ENCODE results near the gene C1QTNF5.
"Not testable (repeated sequence)": the region's sequence is repeated elsewhere in the genome, so short reads cannot be mapped to it uniquely, and the experiment has no call there.

The C1QTNF5 gene, protein sequence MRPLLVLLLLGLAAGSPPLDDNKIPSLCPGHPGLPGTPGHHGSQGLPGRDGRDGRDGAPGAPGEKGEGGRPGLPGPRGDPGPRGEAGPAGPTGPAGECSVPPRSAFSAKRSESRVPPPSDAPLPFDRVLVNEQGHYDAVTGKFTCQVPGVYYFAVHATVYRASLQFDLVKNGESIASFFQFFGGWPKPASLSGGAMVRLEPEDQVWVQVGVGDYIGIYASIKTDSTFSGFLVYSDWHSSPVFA

DNA sequence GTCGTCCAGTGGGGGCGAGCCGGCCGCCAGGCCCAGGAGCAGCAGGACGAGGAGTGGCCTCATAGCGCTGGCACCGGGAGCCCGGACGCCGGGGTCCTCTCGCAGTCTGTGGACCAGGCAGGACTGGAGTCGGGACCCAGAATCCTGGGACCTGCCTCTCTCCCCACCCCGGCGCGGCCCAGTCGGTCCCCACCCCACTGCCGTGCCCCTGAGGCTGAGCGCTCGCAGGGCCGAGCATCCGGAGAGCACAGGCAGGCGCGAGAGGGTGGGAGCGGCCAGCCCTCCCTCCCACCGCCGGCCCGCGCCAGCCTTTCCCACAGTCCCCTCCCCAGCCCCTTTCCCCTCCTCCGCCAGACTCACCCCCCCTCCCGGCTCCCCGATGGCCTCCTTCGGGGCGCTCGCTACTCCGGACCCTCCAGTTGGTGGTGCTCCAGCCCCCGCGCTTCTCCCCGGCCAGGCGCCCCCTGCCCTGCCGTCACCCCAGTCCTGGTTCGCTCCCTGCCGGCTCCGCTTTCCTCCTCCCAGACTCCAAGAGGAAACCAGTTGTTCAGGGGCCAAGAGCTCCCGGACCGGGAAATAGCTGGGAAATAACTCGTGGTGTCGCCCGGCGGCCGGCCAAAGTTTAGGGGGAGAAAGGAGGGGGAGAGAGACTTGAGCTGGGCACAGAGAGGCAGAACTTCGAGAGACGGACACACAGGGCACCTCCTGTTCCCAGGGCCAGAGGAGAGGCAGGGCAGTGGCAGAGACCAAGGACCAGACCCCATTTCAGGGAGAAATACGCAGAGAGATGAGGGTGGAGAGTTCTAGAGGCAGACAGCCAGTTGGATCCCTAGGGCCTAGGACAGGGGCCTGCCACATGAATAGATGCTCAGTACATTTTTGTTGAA, at the start of gene C1QTNF5:
C1QTNF5 (minus strand) TSS at position 549 of the 887 bp plus-strand sequence; CDS start at position 63, 486 bp downstream.
- DNase-seq = peak; percentile 94

DNA sequence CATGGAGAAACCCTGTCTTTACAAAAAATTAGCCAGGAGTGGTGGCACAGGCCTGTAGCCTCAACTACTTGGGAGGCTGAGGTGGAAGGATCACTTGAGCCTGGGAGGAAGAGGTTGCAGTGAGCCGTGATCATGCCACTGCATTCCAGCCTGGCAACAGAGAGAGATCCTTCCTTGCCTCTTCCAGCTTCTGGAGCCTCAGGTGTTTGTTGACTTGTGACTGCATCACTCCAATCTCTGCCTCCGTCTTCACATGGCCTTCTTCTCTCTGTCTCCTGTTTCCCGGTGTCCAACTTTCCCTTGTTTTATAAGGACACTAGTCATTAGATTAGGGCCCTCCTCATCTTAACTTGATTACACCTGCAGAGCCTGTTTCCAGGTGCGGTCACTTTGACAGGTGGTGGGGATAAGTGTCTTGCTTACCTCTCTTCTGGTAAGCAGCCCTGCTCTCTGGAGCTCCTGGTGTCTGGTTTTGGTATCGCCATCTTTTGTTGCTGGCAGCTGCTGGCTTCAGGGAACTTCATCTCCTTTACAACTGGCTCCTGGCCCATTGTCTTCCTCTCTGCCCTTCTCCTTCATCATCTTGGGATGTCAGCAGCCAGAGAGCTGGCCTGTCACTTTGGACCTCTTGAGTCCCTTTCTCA, 49.0 kb upstream of the C1QTNF5 start:
- no peak for DNase-seq

DNA sequence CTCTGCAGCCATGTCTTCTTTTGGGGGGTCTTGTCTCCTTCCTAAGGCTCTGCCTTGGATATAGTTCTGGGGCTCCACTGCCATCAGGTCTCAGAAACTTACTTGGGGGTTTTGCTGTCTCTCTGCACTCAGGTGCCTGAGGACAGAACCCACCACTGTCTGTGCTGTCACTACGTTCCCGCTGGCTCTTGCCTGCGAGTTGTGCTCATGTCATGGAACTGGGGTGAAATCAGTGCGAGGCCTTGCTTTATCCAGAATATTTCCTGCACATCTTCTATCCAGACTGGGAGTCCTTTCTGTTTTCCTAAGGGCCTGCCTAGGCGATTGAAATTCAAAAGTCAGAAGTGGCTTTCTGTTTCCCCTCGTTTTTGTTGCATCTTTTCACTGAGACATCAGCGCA, 47.4 kb upstream of the C1QTNF5 start:
- DNase-seq = no peak

DNA sequence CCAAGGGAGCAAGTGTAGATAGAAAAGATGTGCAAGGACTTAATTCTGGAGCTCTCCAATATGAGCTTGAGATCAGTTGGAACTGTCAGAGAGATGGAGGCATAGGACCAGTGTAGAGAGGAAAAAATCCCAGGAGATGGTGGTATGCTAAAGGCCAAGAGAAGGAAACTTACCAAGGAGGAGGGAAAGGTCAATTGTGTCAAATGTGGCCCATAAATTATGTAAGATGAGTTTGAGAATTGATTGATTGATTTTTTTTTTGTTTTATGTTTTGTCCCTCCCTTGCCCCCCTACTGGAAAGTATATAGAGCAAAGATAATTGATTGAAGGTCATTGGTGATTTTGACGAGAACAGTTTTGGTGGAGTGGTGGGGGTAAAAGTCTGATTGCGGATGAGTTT, 43.6 kb upstream of the C1QTNF5 start:
- no peak for DNase-seq

DNA sequence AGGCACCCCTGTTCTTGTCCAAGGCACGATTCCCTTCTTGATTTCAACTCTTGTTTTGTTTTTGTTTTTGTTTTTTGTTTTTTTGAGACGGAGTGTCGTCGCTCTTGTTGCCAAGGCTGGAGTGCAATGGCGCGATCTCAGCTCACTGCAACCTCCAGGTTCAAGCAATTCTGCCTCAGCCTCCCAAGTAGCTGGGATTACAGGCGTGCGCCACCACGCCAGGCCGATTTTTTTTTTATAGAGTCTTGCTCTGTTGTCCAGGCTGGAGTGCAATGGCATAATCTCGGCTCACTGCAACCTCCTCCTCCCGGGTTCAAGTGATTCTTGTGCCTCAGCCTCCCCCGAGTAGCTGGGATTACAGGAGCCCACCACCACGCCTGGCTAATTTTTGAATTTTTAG, 41.8 kb upstream of the C1QTNF5 start:
- DNase-seq = not testable (repeated sequence)

DNA sequence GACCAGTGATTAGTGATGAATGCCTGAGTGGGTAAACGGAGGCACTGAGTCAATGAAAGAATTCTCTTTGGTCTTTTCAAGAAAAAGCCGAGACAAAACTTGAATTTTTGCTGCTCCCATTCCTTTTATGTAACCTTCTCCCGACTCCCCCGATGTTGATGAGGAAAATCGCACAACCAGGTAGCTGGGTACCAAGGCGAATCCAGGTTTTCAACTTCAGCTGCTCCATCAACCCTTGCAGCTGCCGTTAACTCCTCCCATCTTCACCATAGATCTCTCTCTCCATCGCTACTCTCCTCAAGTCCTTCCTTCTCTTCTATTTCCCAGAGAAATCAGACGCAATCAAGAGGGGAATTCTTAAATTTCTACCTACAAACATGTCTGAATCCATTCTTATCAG, 41.4 kb upstream of the C1QTNF5 start:
- DNase-seq = no peak

DNA sequence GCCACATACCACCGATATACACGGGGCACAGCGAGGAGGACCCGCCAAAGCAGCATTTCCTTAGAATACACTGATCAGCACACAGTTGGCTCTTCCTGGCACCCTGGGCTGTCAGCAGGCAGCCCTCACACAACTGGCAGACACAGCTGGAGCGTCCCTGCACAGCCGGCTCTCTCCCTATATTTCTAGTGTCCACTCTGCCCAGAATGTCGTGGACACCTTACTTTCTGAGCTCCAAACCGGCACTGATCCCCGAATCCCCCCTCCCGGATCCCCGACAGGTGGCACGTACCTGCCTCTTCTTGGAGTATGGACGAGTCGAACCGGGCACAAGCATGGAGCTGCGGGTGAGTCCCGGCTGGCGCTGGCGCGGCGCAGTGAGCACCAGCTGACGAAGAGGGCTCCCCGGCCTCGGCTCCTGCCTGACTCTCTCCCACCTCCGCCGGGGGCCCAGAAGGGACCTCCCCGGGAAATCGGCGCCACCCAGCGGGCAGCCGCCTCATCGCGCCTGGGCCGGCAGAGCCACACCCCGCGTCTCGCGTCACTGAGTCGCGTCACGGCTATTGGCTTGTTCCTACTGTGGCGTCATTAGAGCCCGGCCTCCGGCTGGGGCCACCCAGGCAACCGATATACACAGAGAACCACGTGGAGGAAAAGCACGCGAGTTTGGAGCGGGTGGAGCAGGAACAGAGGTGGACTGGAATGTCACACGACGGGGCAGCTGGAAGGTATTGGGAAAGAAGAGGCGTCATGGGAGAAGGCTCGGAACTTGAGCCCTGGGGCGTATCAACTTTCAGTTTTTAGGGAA, 40.7 kb upstream of the C1QTNF5 start, which contains the start of gene USP2:
USP2 (minus strand) TSS at position 510 of the 808 bp plus-strand sequence. CDS start 8,210 bp downstream, outside the sequence.
- DNase-seq = peak; percentile 99

DNA sequence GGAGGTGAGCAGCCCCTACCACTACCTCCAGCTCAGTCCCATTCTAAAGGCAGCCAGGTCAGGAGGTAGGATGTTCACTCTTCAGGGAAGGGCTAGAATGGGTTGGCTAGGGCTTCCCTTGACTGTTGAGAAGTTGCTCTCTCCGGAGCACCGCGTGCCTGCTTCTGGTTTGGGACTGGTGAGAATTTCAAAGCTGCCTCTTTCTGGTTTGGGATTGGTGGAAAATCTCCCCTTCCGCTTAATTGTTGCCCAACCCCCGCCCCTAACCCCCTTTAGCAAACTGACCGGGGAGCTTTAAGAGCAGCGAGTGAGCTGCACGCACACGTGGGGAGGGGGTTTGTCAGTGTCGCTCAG, 40.1 kb upstream of the C1QTNF5 start:
- peak; percentile 55 for DNase-seq

DNA sequence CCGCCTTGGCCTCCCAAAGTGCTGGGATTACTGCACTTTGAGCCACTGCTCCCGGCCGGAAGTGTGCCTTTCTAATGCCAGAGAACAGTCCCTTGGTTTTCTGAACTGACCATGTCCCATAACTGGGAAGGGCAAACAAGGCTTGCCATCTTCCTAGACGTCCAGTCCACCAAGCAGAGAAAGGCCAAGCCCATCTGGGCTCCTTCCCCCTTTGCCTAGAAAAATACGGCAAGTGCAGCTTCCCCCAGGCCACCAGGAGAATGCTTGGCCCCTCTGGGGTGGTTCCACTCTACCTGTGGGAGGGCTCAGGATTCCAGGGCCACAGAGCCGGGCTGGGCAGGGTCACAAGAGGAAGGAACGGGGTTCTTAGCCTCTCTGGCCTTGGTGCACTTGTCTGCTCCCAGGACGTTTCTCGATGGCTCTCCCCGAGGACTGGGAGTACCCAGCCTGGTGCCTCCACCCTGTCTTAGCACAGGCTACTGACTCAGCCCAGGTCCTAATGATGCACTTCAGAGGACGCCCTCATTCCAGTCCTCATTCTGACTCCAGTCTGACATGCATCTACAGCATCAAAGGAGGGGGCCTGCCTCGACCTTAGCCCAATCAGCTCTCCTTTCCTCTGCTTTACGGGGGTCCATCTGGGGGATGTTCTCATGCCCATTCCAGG, 39.6 kb upstream of the C1QTNF5 start:
- no peak for DNase-seq

DNA sequence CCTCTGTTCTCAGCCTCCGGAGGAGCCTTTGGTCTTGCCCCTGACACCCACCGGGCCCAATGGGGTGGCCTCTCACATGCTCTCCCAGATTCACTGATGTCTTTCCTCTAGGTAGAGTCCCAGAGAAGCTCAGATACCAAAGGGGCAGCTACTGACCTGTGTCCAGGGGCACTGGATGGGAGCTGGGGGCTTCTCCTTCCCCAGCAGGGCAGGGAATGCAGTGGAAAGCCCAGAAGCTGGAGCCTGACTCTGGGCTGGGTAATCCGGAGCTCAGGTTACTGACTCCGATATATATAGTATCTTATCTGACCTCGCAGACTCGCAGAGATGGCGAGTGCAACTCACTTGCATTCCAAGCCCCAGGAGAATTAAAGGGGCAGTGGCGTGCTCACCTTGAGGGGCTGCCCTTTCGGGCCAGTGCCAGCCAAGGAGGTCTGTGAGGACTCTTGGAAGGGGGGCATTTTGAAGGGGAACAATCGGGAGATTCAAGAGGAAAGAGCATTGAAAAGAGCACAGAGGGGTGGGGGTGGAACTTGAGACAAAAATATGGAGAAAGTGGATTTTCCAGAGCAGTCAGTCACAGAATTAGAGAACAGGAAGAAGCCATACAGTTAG, 38.3 kb upstream of the C1QTNF5 start:
- no peak for DNase-seq

DNA sequence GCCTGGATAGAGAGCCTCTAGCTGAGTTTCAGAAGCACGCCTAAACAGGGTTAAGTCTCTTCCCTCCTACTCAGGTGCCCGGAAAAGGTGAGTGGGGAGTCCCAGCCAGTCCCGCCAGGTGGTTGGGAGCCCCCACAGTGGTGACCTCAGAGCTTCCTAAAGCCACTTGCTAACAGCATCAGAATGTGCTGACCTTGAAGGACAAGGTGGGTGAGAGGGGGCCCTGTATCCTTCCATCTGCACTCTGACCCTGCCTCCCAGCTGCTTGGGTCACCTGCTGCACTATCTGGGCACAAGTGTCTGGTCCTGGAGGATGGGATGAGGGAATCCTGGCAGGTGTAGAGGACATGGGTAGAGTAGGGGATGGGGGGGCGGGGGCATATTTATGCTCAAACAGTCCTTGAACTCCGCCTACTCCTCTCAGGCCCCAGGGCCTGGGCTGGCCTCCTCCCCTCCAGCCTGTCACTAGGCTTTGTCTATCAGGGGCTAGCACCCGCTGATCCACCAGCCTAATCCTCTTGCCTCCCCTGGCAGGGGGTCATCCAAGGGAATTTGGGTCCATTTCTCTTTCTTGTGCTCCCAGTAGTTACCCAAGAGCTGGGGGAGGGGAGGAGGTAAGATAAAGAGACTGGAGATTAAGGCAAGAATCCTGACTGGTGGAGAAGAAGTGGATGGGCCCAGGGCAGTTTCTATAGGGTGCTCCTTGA, 37.4 kb upstream of the C1QTNF5 start:
- no peak for DNase-seq

DNA sequence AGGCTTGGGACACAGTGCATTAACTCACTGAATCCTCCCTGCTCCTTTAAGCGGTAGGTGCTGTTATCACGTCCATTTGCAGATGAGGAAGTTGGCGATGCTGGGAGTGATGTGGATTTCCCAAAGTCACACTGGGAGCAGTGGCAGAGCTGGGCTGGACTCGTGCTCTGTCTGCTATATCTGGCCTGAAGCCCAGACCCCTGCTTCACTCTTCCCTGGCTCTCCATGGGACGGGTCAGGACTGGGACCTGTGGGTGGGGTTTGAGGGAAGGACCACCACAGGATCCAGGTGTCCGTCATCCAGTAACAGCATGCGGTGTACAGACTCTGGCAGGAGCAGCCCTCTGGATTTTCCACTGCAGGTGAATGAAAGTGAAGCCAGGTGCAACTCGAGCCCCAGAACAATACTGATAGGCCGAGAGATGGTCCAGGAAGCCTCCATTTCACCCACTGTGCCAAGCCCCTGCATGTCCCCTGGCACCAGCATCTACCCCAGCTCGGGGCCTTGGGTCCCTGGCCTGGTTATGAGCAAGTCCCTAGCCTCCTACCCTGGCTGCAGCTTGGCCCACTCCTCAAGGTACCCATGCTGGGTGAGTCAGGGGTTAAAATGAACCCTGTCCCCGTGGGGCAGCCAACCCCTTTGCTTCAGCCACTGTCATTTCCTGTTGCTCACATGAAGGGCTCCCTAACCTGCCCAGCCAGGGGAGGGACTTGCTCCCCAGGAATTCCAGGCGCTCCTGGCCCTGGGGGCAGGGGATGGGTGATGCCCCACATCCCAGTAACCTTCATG, 36.6 kb upstream of the C1QTNF5 start:
- DNase-seq = no peak

DNA sequence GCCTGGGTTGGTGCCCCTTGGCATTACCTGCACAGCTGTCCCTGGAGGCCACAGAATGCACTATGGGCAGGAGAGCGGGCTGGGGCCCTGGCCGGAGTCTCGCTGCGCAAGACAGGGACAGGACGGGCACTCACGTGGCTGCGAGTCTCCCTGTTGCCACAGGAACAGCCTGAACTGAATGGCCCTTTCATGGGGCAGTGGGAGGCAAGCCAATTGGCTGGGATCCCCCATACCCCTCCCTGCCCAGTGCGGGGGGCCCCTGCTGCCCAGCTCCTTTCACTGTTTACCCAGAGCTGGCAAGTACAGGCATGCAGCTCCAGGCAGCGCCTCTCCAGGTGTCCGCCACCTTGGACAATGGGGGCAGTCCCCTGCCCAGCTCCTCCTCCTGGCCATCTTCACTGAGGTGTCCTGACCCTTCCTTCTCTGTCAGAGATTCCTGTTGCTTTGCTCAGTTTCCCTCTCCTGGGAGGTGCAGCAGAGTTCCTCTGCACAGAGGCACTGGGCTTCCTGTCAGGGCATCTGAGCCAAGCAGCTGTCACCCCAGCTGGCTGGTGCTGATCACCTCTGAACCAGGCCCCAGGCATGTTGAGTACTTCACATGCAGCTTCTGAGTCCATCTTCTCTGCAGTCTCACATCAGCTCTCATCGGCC, 35.6 kb upstream of the C1QTNF5 start:
- peak; percentile 83 for DNase-seq

DNA sequence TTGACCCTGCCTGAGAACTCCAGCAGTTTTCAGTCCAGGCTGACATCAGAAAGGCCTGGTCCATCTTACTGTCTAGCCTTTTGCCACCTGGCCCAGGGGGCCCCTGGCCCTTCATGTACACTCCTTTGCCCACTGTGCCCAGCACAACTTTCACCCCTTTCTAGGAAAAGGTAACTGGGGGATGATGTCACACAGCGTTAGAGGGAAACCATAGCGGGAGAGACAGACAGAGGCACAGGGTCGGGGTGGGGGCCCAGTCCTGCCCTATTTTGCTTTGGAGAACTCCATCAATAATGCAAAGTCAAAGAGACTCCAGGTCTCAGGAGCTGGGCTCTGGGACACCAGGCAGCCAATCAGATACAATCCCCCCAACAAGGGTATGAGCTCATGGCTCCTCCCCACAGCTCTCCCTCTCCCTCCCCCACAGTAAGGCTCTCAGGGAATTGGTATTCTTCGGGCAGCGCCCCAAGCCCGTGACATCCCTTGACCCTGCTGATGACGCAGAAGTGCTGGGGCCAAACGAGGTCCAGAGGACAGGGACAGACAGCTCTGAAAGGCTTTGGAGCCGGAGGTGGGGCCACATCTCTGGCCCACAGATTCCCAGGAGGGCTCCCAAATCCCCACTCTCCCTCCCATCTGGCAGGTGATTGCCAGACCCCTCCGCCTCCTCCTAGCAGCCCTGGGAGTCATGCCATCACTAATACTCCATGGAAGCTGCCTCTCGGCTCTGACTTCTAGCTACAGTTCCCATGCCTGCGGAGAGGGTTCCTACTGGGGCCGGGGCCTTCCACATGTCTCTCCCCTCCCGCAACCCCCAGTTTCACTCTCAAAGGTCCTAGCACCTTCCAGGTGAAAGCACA, 34.9 kb upstream of the C1QTNF5 start:
- peak; percentile 74 for DNase-seq

DNA sequence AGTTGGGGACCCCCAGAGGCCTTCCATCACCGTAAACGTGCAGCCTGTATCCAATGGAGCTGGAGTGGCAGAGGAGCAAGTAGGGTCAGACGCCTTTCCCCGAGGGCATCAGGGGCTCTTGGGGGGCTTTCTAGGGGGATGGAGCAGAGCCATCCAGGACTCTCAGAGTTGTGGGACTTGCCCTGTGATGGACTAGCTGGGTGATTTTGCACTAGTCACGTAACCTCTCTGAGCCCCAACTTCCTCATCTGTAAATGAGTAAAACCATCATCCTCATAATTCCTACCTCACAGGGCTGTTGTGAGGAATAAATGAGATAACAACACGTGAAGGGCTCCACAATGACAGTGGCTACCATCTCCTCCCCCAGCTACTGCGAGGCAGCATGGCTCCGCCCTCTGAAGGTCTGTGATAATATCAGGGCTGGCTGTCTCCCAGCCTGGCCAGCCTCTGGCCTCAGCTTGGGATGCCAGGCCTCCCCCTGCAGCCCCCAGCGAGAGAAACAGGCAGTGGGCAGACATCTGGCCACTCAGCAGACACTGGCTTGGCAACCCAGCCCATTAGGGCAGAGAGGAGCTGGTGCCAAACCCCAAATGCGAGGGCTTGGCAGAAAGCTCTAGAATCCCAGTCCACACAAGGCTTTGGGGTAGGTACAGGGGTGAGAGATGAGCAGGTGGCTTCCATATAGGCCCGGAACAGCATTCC, 34.1 kb upstream of the C1QTNF5 start:
- no peak for DNase-seq

DNA sequence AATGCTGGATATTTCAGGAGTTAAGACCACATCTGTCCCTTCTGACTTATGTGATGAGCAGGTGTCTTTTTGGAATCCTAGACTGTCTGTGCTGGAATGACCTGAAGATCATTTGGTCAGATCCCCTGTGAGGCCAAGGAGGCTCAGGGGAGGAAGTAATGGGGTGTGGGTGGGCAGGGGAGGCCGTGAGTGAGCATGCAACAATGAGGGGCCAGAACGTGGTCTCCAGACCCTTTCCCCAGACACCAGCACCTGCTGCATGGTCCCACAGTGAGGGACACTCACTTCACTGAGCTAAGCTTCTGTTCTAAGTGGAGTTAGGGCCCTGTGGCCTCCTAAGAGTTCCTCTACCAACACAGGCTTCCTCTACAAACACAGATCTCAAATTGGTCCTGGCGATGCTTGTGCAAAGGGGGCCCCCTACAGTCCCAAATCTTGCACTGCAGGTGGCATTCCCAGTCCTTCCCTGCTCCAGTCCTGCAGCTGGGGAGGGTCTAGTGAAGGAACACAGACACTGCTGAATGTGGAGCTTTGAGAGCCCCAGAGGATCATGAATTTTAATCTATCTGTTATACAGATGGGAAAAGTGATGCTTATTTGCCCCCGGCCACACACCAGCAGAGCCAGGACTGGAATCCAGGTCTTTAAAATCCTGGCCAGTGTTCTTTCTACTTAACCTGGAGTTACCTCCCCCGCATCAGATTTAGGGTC, 33.4 kb upstream of the C1QTNF5 start:
- DNase-seq = peak; percentile 88
